HS-5 (cell line): Measurements from ENCODE around the gene PELI1.
"Not testable (repeated sequence)": the region's sequence is repeated elsewhere in the genome, so short reads cannot be mapped to it uniquely, and the experiment has no call there.

Experiments used
- DNase-seq: peaks from one replicate; pipeline ENCODE4 v3.0.0-alpha.2; 2012; ENCODE audit warnings: low read depth

Gene PELI1

DNA sequence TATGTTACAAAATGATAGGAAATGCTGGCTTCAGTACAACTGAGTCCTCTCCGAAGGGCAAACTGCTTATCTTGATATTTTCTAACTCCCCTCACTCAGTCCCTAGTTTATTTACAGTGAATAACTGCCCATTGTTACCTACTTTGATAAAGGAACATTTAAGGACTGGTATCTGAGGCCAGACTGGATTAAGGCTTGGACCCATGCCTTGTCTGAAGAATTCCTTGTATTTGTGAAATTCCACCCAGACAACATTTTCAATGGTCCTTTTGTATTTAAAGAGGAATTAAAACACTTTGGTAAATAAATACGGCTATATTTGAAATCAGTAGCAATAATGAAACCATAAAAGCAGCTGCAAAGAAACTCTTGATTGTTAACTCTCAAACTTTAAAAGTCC, 58.3 kb downstream of the PELI1 start:
- DNase-seq: no peak

DNA sequence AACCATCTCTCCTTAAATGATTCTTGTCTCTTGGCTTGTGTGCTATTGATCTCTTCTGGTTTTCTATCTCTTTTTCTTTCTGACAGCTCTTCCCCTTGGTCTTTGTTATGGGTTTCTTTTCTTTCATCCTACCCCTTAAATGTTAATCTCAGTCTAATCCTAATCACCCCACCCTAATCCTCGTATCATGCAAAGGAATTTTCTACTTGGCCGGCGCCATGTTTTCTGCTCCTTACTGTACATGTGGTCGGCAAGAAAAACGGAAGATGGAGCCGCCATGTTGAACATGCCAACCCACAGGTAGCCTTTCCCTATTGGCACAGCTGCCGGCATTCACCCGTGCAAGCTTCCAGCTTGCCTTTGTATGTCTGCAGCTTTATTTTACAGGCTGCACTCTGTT, 63.2 kb downstream of the PELI1 start:
- DNase-seq: no peak

DNA sequence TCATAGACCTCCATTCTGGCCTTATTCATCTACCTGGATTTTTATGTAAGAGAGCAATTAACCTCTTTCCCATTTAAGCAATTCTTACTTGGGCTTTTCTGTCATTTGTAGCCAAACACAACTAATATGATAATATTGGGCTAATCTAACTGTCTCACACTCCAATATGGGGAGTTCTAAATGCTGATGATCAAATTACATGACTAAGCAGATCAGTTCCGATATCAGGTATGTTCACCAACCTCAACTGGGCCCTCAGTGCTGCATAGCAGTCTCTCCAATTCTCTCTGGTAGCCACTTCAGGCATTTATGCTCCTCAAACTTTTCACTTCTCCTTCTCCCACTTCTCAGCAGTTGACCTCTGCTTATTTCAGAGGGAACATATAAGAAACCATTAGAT, 64.0 kb downstream of the PELI1 start:
- DNase-seq: no peak

DNA sequence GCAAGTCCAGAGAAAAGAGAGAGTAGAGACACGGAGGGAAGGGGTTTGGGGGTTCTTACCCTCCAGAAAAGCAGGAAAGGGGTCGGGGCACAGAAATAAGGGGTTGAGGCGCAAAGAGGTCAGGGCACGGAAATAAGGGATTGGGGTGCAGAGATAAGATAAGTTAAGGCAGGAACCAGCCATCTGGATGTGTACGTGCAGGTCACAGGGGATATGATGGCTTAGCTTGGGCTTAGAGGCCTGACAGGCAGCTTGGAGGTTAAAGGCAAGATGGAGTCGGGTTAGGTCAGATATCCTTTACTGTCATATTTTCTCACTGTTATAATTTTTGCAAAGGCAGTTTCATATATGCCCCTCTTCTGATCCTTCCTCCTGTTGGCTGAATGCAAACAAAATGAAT, 64.5 kb downstream of the PELI1 start:
- DNase-seq: not testable (repeated sequence)

DNA sequence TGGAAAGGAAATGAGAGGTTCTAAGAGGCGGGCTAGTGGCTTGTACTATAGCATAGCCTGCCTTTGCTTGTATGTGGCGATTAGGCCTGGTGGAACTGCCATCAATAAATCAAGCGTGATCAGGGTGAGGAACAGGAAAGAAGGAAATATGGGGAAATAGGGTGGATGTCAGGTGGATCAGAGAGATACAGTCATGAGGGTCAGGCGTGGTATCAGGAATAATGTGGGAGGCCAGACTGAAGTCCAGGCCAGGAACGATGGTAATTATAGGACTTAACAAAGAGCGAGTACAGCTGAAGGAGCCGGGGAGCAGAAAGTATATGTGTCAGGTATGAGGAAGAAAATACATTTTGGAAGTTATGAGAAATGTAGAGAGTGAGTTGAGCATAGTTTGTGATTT, 67.4 kb downstream of the PELI1 start:
- DNase-seq: not testable (repeated sequence)

DNA sequence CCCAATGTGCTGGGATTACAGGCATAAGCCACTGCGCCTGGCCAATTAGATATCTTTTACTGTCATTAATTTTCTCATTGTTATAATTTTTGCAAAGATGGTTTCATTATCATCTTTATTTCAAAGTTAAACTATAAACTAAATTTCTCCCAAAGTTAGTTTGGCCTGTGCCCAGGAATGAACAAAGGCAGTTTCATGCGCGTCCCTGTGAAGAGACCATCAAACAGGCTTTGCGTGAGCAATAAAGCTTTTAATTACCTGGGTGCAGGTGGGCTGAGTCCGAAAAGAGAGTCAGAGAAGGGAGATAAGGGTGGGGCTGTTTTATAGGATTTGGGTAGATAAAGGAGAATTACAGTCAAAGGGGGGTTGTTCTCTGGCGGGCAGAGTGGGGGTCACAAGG, 69.6 kb downstream of the PELI1 start:
- DNase-seq: not testable (repeated sequence)

DNA sequence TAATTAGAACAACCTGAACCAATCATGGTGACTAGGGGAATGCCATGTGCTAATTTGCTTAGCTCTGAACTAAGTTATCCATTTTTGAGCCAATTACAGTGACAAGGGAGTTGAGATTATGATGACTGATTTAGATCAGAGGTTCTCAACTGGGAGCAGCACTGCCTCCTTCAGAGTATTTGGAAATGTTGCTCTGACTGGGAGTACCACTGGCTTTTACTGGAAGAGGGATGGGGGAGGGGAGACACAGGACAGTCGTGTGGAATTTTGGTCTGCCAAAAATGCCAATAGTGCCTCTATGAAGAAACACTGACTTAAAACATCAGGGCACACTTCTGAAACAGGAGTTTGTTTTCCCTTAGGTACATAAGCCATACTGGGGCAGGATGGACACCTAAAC, 76.9 kb downstream of the PELI1 start:
- no peak for DNase-seq

DNA sequence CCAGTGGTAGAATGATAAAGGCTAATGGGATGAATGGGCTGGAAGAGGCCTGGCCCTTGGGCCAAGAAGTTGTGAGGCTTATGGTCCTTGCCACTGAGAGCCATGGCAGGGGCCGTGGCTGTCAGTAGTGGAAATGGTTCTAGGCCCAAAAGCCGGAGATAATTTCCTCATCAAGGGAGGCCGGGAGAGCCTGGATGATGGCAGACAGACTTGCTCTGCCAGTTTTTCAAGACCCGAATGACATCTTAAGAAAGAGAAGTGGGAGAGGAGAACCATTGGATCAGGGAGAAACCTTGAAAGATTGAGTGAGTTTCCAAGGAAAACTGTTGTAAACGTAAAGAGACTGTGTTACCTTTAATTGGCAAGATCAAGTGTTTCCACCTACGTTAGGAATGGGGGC, 78.7 kb downstream of the PELI1 start:
- no peak for DNase-seq

DNA sequence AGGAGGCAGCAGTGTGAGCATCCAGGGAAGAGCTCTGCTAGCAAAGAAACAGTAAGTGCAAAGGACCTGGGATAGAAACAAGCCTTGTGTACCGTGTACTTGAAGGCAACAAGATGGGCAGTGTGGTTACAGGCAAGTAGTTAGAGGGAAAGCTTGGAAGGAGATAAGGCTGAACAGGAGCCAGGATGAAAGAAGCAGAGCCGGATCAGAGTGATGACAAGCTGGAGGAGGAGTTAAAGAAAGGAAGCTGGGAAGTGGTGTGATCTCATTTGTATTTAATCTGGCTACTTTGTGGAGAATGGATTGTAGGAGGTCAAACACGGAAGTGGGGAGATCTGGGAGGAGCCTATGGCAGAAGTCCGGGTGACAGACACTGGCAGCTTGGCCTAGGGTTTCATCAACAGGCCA, 80.3 kb downstream of the PELI1 start:
- DNase-seq: no peak

DNA sequence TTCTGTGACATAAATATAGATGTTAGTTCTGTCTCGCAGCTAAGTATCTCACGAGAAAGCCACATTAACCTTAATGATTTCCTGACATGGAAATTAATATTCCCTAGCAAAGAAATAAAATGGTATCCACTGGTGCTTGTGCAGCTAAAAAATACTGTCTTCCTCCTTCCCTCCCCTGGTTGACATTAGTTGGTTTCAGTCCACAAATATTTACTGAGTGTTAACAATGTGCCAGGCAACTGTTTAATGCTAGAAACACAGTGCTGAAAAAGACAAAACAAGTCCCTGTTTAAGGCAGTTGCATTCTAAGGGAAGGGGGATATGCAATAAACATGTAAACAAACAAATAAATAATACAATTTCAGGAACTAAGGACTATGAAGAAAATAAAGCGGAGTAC, 80.8 kb downstream of the PELI1 start:
- no peak for DNase-seq

DNA sequence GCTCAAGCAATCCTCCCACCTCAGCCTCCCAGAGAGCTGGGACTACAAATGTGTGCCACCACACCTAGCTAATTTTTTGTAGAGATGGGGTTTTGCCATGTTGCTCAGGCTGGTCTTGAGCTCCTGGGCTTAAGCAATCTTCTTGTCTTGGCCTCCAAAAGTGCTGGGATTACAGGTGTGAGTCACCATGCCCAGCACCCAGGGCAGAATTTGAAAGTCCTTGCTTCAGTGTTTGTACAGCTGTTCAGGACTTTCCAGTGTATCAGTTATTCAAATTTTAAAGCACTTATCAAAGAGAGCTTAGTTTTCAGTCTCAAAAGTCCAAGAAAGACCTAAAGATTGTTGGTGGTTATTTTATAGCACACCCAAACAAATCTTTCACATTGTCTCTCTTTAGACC, 81.4 kb downstream of the PELI1 start:
- no peak for DNase-seq

DNA sequence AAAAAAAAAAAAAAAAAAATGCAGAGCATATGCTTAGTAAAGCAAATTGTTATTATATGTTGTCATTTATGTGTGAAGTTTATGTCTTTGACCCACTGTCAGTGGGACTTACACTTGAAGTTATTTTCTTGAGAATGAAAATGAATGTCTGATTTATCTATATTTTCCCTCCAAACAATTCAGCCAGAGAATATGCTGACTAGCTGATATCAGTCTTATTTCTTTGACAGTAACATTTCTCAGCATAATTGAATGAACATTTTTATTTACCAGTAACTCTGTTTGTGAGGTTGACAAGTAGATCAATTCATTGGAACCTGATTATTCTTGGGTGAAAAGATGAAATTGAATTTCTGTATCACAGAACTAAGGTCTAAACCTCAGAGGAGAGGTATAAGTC, 85.0 kb downstream of the PELI1 start:
- DNase-seq: no peak

DNA sequence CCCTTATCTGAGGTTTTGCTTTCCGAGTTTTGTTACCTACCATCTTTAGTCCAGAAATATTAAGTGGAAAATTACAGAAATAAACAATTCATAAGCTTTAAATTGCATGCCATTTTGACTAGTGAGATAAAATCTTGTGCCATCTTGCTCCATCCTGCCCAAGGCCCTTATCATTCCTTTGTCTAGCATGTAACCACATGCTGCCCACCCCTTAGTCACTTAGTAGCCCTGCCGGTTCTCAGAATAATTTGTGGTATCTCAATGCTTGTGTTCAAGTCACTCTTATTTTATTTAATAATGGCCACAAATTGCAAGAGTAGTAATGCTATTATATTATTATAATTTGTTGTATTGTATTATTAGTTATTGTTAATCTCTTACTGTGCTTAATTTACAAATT, 88.2 kb downstream of the PELI1 start:
- DNase-seq: no peak

DNA sequence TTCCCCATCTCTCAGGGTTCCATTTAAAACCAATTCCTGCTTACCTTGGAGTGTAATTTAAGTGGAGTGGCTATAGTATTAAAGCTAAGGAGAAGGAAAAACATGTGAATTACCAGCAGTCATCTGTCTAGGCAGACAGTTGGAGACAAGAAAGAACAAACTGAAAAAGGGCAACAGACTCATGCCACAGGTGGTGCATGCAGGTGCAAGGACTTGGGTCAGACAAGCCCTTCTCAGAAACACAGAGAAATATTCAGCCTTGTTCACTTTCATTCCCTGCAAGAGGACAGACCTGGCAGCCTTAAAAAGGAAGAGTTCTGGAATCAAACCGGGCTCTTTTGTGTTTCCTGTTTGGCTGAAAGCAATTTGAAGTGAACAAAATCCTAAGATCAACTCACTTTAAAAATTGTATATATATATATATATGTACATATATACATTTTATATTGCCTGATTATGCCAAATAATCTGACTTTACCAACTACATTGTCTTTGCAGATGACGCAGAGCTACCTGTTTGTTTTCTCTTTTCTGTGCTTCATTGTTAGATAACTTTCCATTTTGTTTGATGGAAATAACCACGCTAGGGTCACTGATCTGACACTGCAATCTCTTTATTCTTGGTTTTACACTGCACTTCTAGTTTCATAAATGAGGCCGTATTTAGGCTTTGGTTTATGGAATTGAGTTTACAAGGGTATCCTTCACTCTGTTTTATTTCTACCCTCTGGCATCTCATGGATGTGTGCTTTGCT, 89.9 kb downstream of the PELI1 start:
- no peak for DNase-seq

DNA sequence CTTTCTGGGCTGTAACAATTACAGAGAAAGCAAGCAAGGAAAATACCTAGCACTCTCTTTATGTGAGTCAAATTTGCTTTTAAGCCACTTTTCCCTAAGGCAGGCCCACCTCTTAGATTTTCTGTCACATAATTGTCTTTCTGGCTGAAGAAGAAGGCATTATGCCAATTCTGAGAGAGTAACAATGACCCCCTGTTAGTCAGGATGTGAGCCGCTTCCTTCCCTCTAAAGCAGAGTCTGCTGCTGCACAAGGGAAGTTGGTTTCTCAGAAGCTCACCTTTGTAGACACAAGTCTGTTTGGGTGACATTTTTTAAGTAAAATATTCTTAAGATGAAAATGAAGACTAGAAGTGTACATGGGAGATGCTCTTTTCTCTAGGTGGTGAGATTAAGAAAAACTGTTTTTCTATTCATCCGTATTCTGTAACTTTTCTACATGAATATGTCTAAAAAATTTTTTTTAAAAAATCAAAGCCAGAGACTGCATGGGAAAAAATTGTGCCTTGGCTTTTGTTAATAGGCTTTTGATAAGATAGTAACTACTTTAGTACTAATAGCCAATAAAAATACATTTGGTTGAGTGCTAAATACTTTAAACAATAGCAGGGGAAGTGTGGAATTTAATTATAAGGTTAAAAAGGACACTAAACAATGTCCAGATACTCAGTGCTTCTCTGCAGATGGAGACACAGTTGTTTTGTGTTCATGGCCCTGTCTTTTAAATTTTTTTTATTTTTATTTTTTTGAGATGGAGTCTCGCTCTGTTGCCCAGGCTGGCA, 91.6 kb downstream of the PELI1 start:
- DNase-seq: no peak

DNA sequence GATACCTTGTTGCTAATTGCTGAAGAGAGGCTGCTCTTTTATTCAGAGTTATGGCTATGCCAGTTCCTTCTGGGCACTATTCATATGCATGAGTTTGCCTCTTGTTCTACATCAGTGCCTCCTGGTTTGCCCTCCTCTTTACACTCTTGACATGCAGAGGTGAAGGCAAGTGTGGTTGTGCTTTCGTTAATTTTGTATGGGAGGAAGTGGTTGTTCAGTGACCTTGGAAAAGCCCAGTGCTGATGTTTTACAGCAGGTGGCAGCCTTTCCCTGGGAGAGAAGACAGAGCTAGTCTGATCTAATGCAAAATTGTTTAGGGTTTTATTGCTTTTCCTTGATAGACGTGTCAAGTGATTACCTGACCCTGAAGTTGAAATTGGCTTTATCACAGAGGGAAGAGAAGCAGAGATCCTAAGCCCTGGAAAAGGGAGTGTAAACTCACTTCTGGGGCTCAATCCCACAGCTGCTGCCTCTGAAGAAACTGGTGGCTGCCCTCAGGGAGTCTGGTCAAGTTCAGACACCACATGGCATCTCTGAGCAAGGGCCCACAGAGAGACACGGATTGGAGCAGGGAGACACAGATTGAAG, 94.5 kb downstream of the PELI1 start:
- DNase-seq: peak; percentile 40

DNA sequence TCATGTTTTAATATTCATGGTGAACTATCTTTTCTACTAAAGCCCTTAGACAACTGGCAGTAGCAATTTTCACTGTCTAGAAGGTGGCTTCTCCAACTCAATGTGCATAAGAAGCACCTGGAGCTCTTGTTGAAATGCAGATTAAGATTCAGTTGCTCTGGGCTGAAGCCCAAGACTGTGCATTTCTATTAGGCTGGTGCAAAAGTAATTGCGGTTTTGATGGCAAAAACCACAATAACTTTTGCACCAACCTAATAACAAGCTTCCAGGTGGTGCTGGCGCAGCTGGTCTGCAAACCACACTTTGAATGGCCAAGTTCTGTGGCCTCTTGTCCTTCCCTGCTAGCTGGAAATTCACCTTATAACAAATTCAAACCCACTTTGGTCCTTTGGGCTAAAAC, 98.3 kb downstream of the PELI1 start:
- no peak for DNase-seq
